Suprapubic skin (tissue), 3 donors: Measurements from ENCODE around the gene ARMC12.

ENCODE experiments used
- EP300 ChIP-seq: sonication (generic); formaldehyde crosslinking; IDR thresholded peaks from one replicate; pipeline ENCODE4 v1.6.1; 2017; ENCODE audit warnings: antibody characterized with exemption
- TF ChIP-seq, protein P1 (sequence below), 2 donors: fragments of 200-600 bp in 1 of 2; fragments of 450-650 bp in 1 of 2; sonication (generic) in 1 of 2; IDR thresholded peaks; one replicate each; pipeline ENCODE4 v1.5.1; 2016 to 2019; ENCODE audit warnings: antibody characterized with exemption in 2 of 2, mild to moderate bottlenecking in 1 of 2, moderate library complexity in 1 of 2

DNA sequence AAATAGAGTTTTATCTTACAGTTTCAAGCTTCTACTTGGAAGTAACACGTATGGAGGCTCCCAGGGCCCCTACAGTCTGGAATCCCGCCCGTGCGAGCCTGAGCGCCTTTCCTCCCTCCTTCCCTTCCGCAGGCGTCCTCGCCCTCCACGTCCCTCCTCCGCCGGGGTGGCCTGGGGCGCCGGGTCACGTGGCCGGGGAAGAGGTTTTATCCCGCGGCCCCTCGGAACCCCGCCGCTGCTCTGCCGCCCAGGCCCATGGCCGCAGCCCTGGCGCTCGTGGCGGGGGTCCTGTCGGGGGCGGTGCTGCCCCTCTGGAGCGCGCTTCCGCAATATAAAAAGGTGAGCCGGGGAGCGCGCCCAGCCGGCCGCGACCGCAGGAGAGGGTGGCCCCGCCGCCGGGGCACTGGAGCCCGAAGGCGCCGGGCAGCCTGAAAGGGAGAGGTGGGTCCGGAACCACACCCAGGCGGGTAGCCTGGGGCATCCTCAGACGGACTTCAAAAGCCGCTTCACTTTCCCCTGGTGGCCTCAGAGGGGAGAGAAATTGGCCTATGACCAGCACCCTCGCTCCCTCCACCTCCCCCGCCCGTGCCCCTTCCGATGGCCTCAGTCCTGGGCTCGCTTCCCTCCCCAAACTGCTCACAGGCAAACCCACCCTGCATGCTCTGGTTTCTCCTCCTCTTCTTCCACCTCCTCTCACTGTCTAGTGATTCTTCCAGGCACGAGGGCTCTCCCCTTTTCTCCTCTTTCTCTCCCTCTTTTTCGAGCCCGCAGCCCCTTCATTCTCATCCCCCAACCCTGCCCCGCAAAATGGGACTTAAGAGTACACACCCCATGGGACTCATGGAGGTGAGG, 39.8 kb downstream of the ARMC12 start, which contains the start of gene CLPSL2:
- TF ChIP-seq, protein P1, sequence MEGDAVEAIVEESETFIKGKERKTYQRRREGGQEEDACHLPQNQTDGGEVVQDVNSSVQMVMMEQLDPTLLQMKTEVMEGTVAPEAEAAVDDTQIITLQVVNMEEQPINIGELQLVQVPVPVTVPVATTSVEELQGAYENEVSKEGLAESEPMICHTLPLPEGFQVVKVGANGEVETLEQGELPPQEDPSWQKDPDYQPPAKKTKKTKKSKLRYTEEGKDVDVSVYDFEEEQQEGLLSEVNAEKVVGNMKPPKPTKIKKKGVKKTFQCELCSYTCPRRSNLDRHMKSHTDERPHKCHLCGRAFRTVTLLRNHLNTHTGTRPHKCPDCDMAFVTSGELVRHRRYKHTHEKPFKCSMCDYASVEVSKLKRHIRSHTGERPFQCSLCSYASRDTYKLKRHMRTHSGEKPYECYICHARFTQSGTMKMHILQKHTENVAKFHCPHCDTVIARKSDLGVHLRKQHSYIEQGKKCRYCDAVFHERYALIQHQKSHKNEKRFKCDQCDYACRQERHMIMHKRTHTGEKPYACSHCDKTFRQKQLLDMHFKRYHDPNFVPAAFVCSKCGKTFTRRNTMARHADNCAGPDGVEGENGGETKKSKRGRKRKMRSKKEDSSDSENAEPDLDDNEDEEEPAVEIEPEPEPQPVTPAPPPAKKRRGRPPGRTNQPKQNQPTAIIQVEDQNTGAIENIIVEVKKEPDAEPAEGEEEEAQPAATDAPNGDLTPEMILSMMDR (IDR thresholded peaks at IDR 0.05) = no peak
- TF ChIP-seq EP300 = no peak
